NCI-H524 (cell line): Measurements from ENCODE around the gene NFIA.

Source experiments
- DNase-seq, 2 experiments: peaks; one replicate each; lab custom pipeline; 2025; lab: John Stamatoyannopoulos, UW

Gene NFIA

DNA sequence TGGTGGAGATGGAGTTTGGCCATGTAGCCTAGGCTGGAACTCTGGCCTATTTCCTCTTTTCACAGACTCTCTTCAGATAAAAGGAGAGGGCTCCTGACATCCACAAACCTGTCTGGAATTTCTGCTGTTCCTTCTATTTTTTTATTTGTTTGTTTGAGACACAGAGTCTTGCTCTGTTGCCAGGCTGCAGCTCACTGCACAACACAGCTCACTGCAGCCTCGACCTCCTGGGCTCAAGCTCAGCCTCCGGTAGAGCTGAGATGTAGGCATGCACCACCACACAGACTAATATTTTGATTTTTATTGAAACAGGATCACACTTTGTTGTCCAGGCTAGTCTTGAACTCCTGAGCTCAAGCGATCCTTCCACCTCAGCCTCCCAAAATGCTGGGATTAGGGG is 411.6 kb downstream of the NFIA start:
- no peak for DNase-seq

- DNase-seq = no peak
Measured at GRCh38 chr1:61496501-61496900, 414.1 kb downstream of the NFIA start.

DNA sequence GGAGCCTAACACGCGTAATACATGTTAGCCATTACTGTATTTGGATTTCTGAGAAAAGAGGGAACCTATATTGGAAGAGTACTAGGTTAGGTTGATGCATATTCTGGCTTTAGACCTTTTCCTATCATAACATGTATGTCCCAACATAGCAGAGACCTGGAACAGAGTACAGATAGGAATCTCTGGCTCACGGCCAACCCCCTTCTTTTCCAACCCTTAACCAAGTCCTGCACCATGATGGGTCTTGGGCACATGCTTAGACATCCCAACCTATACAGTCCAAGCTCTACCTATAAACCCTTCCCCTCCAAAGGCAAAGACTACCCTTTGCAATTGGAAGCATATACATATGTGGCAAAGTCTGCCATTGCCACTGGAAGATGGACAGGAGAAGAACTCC is 414.7 kb downstream of the NFIA start:
- no peak for DNase-seq

- no peak for DNase-seq
Measured at GRCh38 chr1:61498342-61498741, 416.0 kb downstream of the NFIA start.

GRCh38 chr1:61501971-61502916 is 419.9 kb downstream of the NFIA start:
- no peak for DNase-seq

DNA sequence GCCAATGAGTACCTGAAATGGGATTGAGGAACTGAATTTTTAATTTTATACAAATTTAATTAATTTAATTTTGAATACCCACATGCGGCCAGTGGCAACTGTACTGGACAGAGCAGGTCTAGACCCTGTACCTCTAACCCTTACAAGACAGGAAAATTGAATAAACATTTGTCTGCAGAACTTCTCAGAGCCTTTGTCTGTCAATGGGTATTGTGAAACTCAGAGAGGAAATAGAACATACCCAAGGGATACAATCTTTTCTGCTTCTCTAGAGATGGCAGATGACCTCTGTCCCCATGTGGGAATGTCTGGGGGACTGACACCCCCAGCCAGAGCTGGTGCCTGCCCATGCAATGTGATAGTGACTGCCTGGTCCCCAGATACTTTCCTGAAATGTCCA is 421.9 kb downstream of the NFIA start:
- DNase-seq = no peak

DNA sequence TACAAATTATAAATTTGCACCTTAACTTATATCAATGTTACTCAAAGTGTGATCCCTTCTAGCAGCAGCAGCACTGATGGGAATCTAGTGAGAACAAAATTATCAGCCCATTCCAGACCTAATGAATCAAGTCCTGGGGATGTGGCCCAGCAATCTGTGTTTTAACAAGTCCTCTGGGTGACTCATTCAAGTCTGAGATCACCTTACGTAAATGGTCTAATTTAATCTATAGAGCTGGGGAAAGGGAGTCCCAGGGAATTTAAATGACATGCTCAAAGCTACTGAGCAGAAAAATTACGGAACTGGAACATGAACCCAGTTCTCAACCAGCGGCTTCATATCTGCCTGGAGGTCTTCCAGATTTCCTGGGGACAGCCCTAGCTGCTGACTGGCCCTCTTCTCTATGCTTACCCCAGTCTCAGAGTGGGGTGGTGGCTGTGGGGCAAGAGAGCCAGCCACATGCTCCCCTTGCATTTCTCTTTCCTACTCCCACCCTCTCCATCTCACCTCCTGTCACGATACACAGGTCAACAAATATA is 422.6 kb downstream of the NFIA start:
- DNase-seq = no peak

GRCh38 chr1:61506236-61506635 is 423.9 kb downstream of the NFIA start:
- no peak for DNase-seq

DNA sequence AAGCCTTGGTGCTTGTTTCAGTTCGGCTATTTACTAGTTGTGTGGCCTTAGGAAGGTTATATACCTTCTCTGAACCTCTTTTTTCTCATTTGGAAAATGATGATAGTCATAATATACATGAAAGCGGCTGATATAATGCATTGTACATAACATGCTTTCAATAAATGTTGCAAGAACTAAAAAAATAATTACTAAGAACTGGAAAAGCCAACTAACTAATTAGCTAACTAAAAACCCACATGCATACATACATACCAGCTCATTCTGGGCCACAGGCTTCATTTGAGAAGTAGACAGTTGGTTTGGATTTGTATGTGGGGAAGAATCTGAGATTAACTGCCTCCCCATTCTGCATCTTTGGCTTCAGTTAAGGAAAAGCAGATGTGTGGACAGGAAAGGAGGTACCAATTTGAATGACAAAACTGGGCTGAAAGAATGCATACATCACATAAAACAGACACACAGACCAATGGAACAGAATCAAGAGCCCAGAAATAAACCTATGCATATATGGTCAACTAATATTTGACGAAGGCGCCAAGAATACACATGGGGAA is 424.7 kb downstream of the NFIA start:
- DNase-seq = no peak
